HG02885 (cell line): ENCODE measurements around the gene GRIN2A.

Experiments used
- ATAC-seq: cut with Tn5 transposase; IDR thresholded peaks from one replicate; pipeline ENCODE4 v1.9.1; 2021; ENCODE audit warnings: mild to moderate bottlenecking; ENCODE audit not compliant: unreplicated experiment, poor library complexity

GRIN2A gene

DNA sequence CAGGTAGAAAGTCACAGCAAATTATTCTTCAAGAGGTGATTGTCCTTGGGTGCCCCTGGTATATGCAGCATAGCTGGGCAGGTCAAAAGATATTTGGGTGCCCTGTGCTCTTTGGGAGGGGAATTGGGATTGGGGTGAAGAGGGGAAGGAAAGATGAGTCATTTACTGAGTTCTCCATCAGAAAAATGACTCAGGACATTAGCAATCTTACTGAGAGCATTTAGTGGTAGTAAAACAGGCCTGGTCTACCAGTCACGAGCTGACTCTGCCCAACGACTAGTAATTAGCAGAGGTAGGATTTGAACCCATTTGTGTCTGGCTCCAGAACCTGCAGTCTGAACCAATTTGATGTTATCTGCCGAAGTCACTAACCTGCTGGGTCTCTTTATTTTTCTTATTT is 6.0 kb upstream of the GRIN2A start:
- no peak for ATAC-seq

DNA sequence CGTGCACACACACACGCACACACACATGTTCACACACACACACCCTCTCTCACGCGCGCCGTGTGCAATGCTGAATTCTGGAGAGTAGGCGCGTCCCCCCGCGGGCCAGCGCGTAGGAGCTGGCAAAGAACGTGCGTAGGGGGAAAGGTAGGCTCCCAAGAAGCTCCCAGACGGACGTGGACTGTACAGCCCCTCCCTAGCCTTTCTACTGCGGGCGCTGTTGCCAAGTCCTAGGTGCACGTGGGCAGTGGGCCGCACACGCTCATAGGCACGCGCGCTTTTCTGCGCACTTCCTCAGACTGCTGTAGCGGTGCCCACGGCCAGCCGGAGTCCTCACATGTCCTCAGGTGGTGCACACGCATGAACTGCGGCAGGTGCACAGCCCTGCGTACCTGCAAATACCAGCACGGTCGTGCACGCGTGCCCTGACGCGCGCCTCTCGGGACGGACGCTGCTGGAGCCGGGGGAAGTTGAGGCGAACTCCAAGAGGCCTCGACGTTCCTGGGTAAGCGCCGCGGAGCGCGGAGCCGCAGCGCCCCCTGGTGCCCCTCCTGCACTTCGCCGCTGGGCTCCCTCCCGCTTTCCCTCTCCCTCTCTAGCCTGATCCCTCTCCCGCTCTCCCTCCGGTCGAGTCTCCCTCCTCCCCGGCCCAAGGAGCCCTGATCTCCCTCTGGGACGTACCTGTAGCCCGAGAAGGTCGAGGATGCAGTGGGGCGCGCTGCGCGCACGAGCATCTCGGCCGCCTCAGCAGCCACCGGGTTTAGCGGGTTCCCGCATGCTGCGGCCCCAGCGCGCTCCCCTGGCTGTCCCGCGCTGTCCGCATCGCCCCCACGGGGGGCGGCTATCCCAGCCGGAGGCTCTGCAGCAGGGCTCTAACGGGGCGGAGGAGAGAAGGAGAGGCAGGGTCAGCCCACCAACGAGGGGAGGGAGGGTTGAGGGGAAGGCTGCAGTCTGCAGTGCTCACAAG is 749 bp downstream of the GRIN2A start:
- ATAC-seq, result peak; percentile 68

DNA sequence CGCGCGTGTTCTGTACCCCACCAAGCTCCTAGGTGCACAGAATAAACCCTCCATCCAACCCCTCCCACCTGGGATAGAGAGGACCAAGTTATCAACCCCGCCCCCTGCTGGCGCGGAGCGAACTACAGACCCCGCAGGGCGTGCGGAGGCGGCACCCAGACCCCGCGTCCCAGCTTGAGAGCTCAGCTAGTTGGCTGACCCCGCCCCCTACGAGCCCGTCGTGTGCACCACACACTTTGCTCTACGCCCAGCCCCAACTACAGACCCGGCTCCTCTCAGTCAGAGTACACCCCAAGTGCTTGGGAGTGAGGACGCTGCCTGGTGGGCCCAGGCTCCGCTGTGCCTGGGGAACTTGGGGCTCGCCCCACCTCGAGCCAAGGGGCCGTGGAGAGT is 1.5 kb downstream of the GRIN2A start:
- no peak for ATAC-seq

DNA sequence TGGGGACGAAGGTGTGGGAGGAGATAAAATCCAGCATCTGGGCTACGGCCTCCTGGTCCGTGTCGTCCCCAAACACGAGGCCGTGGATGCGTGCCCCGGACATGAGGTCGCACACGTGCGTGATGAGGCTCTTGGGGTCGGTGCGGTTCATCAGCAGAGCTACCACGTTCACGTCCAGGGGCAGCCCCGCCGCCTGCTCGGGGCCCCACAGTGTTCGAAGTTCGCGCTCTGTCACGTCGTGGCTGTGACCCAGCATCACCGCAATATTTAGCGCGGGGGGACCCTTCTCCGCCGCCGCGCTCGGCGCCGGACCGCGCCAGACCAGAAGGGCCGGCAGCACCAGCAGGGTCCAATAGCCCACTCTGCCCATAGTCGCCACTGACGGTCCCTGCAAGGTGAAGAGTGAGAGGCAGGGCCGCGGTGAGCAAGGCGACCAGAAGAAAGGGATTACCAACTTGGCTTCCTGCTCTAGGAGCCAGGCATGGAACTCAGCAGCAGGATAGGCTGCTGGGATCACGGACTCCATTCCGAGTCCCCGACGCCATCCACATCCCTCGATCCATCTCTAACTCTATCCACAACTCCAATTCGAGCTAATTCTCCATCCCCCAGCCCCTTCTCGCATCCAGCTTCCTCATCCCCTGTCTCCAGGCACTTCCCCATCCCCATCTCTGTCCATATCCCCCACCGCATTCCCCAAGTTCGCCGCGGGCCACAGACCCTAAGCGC is 2.0 kb downstream of the GRIN2A start:
- ATAC-seq, result no peak

DNA sequence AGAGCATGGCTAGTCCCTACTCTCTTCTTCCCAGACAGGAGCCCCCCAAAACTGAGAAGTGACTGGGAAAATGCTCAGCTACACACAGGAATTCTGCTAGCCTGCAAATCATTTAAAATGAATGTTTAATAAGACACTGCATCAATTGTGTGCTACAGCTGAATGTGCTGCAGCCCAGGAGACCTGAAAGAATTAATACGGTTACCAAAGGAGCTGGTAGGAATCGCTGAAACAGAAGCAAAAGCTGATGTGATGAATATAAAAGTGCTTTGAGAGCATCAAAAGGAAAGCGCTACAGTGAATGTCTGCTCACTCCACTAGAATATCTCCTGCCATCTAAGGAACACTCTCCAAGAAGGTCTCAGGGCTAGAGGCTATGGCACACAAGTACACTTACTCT is 3.7 kb downstream of the GRIN2A start:
- ATAC-seq, result no peak

DNA sequence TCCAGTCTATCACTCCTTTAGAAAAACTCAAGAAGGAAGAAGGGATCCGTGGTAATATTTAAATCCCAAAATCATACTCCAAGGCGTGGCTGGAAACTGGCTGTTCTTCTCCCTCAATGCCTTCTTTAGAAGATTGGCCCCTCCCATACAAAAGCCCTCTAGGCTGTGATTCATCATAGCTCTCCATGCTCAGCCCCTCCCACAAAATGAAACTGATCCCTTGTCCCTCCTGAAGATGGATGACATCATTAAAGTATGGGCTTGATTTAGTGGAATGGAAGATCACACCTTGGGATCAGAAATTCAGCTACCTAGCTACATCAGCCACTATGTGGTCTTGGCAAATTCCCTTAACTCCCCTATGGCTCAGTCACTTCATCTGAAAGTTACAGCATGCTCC is 4.1 kb downstream of the GRIN2A start:
- ATAC-seq, result no peak

DNA sequence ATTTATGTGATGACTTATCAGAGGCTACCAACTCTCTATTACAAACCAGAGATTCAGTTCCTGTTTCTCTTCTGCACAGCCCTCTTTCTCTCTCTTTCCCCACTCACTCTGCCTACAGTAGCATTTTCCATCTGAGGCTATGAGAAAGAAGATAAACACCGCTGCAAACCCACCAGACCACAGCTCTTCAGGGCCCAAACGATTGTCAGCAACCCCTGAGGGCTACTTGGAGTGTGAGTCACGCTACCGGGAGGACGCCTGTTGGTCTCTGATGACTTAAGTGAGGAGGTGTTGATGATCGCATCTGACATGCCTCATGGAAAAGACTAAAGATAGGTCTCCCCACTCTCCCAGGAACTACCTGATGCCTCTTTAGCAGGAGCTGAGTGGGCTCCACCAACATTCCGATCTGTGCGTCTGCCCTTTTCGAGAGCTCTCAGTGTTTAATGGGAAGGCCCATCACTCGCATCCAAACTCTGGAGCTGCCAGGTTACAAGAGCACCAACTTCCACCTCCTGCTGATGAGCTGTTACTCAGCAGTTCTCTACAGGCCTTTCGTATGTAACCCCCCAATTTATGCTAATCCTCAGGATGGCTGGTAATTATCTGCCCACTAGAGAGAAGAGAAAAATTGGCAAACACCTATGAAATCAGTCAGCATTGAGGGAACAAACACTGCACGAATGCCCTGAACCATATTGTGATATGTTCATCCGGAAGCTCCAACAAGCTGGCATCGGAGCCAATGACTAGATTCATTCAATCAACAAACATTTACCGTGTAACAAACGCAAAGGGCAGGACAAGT is 9.2 kb downstream of the GRIN2A start:
- peak; percentile 59 for ATAC-seq

DNA sequence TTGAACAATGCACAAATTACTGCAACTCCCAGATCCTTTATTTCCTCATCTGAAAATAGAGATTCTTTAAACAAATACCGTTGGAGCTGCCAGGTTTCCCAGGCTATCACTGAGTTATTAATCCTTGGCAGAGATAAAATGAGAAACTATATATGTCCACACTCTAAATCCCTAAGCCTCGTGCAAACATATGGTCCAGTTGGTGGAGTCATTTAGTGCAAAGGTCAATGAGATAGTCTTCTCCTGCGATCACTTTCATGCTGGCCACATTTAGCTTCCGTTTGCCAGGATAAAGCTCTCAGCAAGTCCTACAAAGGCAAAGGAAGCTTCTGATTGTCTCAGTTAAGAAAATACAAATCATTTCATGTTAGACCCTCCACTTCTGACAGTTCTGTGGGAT is 11.0 kb downstream of the GRIN2A start:
- ATAC-seq, result no peak

DNA sequence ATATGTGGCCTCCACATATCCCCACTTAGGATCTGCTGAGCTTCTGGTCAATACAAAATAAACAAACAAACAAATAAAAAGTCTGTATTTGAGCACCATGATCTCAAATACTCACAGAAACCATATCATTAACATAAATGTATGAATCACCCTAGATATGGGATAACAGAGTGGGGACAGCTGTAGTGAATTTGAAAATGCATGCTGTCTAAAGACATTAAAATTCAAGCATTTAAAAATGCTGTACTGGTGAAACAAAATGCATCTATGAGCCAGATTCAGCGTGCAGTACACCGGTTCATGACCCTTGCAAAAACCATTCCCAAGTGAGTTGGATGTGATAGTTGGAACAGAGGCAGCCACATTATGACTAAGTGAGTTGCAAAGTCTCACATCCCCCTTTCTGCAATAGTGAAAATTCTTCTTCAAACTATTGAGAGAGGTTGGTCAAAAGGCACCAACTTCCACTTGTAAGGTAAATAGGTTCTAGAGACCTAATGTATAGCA is 12.3 kb downstream of the GRIN2A start:
- ATAC-seq, result no peak

DNA sequence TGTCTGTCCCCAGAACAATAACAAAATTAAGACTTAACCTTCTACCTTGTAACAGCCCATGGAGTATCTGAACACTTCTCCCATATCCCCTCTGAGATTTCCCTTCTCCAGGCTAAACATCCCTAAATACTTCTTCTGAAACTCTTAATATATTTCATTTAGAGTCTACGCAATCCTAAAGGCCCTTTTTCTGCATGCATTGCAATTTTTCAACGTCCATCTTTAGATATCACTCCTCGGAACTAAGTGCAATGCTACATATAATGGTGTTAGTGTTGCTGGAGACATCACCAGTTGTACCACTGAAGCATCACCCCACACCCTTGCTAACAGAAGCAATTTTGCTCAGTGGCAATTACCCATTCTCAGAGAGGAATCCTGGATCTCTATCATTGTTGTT is 13.2 kb downstream of the GRIN2A start:
- ATAC-seq, result no peak

DNA sequence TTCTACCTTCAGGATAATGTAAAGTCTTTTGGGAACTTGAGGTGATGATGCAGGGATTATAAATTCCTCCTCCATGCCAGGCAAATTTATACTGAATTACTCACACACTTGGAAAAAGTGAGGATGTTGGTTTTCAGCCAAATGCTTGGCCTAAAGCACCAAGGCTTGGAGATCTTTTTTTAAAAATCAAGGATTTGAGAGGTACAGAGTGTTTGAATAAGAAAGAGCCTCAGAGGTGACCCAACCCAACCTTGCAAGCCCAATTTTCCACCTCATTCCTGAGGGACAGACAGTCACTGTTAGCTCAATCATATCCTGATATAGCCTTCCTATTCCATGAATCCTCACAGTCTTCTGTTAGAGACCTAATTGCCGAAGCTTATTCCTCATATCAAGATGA is 14.0 kb downstream of the GRIN2A start:
- ATAC-seq, result no peak

DNA sequence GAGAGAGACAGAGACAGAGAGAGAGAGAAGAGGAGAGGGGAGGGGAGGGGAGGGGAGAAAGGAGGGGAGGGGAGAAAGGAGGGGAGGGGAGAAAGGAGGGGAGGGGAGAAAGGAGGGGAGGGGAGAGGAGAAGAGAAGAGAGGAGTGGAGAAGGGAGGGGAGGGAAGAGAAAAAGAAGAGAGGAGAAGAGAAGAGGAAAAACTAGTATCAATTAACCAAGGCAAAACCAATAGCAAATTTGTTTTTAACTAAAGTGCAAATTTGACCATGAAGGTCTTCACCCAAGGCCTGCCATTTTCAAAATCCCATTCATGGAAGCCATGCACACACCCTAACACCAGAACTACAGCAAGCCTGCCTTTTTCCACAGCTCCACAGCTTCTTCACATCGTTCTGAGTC is 16.6 kb downstream of the GRIN2A start:
- ATAC-seq, result no peak

DNA sequence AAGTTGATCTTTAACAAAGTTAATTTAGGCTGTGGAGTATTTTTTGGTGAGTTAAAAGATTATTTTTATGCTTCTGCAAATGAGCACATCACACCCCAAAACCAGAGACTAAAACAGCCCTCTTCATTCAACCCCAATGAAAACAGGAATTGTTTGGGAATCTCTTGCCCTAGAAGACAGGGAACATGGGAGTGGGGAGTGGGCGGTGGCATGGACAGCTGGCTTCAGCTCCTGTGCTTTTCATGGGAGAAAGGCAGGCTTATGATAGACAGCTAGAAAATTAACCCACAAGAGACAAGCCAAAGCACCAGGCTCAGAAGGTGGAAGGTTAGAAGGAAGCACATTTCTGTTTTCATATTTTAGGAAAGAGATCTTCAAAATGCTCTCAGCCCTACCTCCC is 19.2 kb downstream of the GRIN2A start:
- no peak for ATAC-seq

DNA sequence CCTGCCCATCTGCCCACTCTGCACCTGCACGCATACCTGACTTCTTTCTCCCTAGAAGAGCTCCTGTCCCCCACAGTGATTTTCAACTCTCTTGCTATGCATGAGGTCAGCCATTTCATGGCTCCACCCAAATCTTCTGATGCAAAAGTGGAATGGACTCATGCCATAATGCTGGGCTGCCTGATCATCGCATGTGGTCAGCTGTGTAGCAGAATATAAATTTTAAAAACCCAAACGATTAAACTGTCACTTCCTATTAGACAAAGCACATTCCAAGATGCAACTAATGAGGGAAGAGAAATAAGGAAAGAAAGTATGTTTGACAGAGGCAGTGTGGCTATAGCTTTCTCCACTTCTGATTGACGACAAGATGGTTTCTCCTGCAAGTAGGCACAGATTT is 26.1 kb downstream of the GRIN2A start:
- ATAC-seq, result no peak

DNA sequence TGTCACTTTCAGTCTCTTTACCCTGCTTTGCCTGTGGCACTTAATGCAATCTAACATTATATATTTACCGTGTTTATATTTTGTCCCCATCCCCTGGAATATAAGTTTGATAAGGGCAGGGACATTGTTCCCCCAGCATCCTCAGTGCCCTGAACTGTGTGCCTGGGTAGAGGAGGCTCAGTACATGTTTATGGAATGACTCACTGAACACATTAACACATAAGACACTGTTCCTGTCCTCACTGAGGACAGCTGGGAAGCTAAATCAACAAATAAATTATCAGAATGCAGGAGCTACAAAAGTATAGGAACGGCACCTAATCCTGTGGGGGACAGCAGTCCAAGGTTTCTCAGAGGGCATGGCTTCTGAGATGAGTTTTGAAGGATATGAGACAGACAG is 27.8 kb downstream of the GRIN2A start:
- ATAC-seq, result no peak

DNA sequence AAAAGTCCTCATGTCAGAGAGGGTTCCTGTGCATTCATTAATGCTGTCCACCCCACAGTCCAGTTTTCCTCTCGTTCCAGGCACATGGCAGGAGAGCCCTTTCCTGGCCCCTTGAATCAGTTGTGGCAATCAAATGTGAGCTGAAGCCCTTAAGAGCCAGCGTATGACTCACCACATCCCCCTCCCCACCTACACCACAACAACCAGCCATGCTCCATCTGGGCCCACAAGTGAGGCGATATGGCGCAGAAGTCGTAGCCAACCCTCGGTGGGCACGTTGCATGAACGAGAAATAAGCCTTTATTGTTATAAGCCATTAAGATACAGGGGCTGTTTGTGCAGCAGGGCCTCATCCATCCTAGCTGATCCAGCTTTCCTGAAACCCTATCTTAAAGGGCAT is 28.2 kb downstream of the GRIN2A start:
- no peak for ATAC-seq

DNA sequence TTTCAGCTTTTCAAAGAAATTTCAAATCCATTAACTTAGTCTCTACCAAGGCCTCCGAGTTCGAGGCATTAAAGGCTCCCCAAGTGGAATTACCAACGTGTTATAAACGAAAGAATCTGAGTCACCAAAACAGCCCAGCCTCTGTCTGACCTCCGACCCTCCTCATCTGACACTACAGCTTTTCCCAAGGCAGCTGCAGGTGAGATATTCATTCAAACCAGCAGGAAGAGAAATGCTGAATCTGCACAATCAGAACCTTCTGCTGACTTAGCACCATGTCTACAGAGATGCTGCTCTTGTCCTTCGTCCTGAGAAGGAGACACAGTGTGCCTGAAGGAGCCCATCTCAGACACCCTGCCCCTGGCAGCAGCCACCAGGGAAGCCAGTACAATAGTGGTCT is 30.5 kb downstream of the GRIN2A start:
- no peak for ATAC-seq

DNA sequence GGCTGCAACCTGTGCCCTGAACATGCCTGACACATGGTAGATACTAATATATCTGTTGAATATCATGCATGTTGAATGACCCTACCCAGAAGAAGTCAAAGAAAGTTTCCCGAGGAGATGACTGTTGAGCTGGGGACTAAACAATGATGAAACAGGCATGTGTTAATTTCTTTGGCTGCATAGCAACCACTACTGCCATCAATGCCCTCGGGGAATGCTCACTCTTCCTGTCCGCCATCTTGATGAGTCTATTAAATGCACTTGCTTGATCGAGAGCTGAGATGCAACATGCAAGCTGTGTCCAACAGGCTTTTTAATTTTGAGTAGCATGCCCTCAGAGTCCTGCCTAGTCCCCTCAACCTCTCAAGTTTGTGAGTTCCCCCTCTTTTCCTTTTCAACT is 31.3 kb downstream of the GRIN2A start:
- no peak for ATAC-seq

DNA sequence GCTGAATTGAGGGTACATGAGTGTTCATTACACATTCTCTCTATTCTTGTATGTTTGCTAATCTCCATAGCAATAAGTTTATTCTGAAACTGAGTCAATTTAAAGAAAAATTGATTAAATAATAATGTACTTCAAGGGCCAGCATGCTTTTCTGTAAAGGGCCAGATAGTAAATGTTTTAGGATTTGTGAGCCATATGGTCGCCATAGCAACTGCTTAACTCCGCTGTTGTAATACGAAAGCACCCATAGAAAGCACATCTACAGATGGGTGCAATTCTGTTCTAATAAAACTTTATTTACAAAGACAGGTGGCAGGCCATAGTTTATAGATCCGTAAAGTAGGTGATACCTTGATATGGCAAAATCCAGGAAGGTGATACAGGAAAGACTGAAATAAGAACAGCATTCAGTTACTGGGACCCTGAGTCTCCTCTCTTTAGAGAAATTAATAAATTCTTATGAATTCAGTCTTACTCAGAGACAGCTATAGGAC is 36.6 kb downstream of the GRIN2A start:
- ATAC-seq, result no peak

DNA sequence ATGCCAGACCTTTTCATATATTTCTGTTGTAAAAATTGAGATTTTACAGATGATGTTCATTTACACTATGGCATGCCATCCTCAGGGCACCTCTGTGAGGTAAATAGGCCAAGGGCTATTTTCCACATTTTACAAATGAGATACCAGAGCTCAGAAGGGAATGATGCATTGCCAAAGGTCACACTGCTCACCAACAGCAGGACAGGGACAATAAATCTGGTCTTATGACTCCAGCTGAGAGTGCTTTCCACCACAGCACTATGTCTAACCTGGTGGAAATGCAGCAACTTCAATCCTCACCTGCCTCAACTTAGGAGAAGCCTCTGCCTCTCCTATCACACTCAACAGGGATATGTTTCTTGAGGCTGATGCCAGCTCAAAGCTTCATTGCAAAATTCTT is 40.6 kb downstream of the GRIN2A start:
- no peak for ATAC-seq

DNA sequence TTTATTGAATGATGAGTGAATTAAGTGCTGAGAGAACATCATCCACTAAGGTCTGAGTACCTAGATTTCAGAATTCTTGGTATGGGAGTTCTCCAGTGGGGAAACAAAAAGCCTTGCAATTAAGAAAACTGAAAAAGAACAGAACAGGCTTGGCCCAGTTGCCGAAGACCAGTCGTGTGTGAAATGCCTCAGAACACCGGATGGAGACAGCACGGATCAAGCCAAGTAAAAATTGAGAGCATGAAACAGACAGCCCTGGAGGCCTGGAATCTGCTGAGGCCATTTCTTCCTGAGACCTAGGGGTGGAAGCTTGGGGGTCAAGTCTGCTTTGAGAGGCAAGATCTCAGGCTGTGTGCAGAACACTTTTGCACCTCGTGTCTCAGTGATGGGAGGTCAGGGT is 43.3 kb downstream of the GRIN2A start:
- ATAC-seq, result no peak
